IMR-90 (cell line): ENCODE data around the gene TASP1. TPM values are rescaled to one million over a fixed set of nuclear protein-coding genes. Genes with fewer than 3 reads are reported as not detected.

Source experiments
- ATAC-seq: fragments of 200-7000 bp; cut with Tn5 transposase; 2 replicates; pipeline ENCODE4 v1.9.1; 2020; ENCODE audit warnings: low read depth, mild to moderate bottlenecking, moderate library complexity
- BruUV-seq: library from RNA; stranded (reverse); fragments of 400-500 nt; replicated peaks from 2 replicates; lab custom pipeline; 2021; lab: Mats Ljungman, UMichigan
- CTCF ChIA-PET: fragments of 300-600 bp; formaldehyde crosslinking; extraction: SDS; loops from one replicate; lab custom pipeline; 2021; ENCODE audit warnings: antibody characterized with exemption; lab: Yijun Ruan, JAX
- POLR2A ChIA-PET: fragments of 300-600 bp; sonication (Branson Sonifier 250); formaldehyde crosslinking; loops from one replicate; lab custom pipeline; 2022; ENCODE audit warnings: antibody characterized with exemption; ENCODE audit not compliant: unreplicated experiment; lab: Charles Lee
- DNase-seq: peaks from one replicate; pipeline ENCODE4 v3.0.0; 2013
- H2AFZ ChIP-seq: replicated peaks from 2 replicates; pipeline ENCODE3; 2013; ENCODE audit warnings: low read length, mild to moderate bottlenecking; ENCODE audit not compliant: poor library complexity
- H2AK5ac ChIP-seq: 2 replicates; pipeline ENCODE4 v1.6.1; 2013; ENCODE audit warnings: low read depth, low read length, inconsistent platforms
- H2AK9ac ChIP-seq: replicated peaks from 2 replicates; pipeline ENCODE3; 2013; ENCODE audit warnings: mild to moderate bottlenecking, low read depth, low read length, moderate library complexity; ENCODE audit not compliant: poor library complexity
- H2BK120ac ChIP-seq: 2 replicates; pipeline ENCODE4 v1.6.1; 2013; ENCODE audit warnings: low read depth, low read length, inconsistent platforms
- H2BK15ac ChIP-seq: 3 replicates; pipeline ENCODE4 v1.6.1; 2013; ENCODE audit warnings: low read depth, low read length, inconsistent platforms
- H2BK20ac ChIP-seq: 2 replicates; pipeline ENCODE4 v1.6.1; 2013; ENCODE audit warnings: low read depth, mild to moderate bottlenecking, inconsistent platforms, low read length, moderate library complexity
- H2BK5ac ChIP-seq: 2 replicates; pipeline ENCODE4 v1.6.1; 2013; ENCODE audit warnings: mild to moderate bottlenecking, low read depth, low read length, inconsistent platforms; ENCODE audit not compliant: poor library complexity, severe bottlenecking
- H3K14ac ChIP-seq: replicated peaks from 2 replicates; pipeline ENCODE4 v1.6.1; 2013; ENCODE audit warnings: low read depth, low read length, inconsistent platforms
- H3K18ac ChIP-seq: 2 replicates; pipeline ENCODE4 v1.6.1; 2013; ENCODE audit warnings: low read depth, low read length, control low read depth
- H3K23ac ChIP-seq: 2 replicates; pipeline ENCODE4 v1.6.1; 2013; ENCODE audit warnings: low read depth, low read length, inconsistent platforms
- H3K27ac ChIP-seq: 2 replicates; pipeline ENCODE4 v1.5.1; 2013; ENCODE audit warnings: mild to moderate bottlenecking, control low read depth, low read length; ENCODE audit not compliant: insufficient read depth
- H3K27me3 ChIP-seq: 2 replicates; pipeline ENCODE4 v1.6.1; 2013; ENCODE audit warnings: low read length; ENCODE audit not compliant: control insufficient read depth, insufficient read depth
- H3K36me3 ChIP-seq: 2 replicates; pipeline ENCODE4 v1.6.1; 2013; ENCODE audit warnings: low read length, mixed read lengths; ENCODE audit not compliant: control insufficient read depth, insufficient read depth
- H3K4ac ChIP-seq: 2 replicates; pipeline ENCODE4 v1.6.1; 2013; ENCODE audit warnings: low read depth, low read length, inconsistent platforms
- H3K4me1 ChIP-seq: 2 replicates; pipeline ENCODE4 v1.6.1; 2013; ENCODE audit warnings: low read length, mixed read lengths; ENCODE audit not compliant: control insufficient read depth, insufficient read depth
- H3K4me2 ChIP-seq: 2 replicates; pipeline ENCODE4 v1.6.1; 2013; ENCODE audit warnings: low read depth, mild to moderate bottlenecking, control low read depth, low read length, moderate library complexity
- H3K4me3 ChIP-seq: 2 replicates; pipeline ENCODE4 v1.5.1; 2013; ENCODE audit warnings: low read depth, mild to moderate bottlenecking, control low read depth, low read length, moderate library complexity; ENCODE audit not compliant: insufficient read depth
- H3K56ac ChIP-seq: 2 replicates; pipeline ENCODE4 v1.6.1; 2013; ENCODE audit warnings: low read length, inconsistent platforms; ENCODE audit not compliant: insufficient read depth; ENCODE audit errors: extremely low read depth
- H3K79me1 ChIP-seq, 2 experiments: 2 replicates each; pipeline ENCODE4 v1.6.1; 2013; ENCODE audit warnings: low read length in 2 of 2, inconsistent platforms in 1 of 2, low read depth in 1 of 2
- H3K9ac ChIP-seq: 2 replicates; pipeline ENCODE4 v1.6.1; 2013; ENCODE audit warnings: low read depth, low read length, control low read depth
- H3K9me1 ChIP-seq: 2 replicates; pipeline ENCODE4 v1.6.1; 2013; ENCODE audit warnings: low read length, inconsistent platforms; ENCODE audit not compliant: insufficient read depth
- H3K9me3 ChIP-seq: 2 replicates; pipeline ENCODE4 v1.6.1; 2013; ENCODE audit warnings: low read length; ENCODE audit not compliant: control insufficient read depth, insufficient read depth
- H4K20me1 ChIP-seq: 2 replicates; pipeline ENCODE4 v1.6.1; 2013; ENCODE audit warnings: low read length, inconsistent platforms; ENCODE audit not compliant: insufficient read depth
- H4K5ac ChIP-seq: 2 replicates; pipeline ENCODE4 v1.6.1; 2013; ENCODE audit warnings: mild to moderate bottlenecking, low read depth, low read length, control low read depth
- H4K8ac ChIP-seq, 2 experiments: 2 replicates each; pipeline ENCODE4 v1.6.1; 2013; ENCODE audit warnings: low read depth in 2 of 2, low read length in 2 of 2, control low read depth in 1 of 2, inconsistent platforms in 1 of 2
- H4K91ac ChIP-seq: 2 replicates; pipeline ENCODE4 v1.6.1; 2013; ENCODE audit warnings: low read depth, low read length, inconsistent platforms; ENCODE audit not compliant: insufficient read depth
- BHLHE40 ChIP-seq: fragments of 150-350 bp; IDR thresholded peaks from 2 replicates; pipeline ENCODE4 v1.6.1; 2016; ENCODE audit warnings: mild to moderate bottlenecking, low read depth, low read length
- CEBPB ChIP-seq: IDR thresholded peaks from 2 replicates; pipeline ENCODE4 v1.6.1; 2012; ENCODE audit warnings: low read depth, low read length, improper control_type of control experiment
- CHD1 ChIP-seq: IDR thresholded peaks from 2 replicates; pipeline ENCODE4 v1.6.1; 2012; ENCODE audit warnings: low read depth, low read length, improper control_type of control experiment
- ELK1 ChIP-seq: fragments of 150-350 bp; IDR thresholded peaks from 2 replicates; pipeline ENCODE4 v1.6.1; 2016; ENCODE audit warnings: low read depth, mild to moderate bottlenecking, low read length, moderate library complexity, borderline replicate concordance
- FOS ChIP-seq: fragments of 150-350 bp; IDR thresholded peaks from 2 replicates; pipeline ENCODE4 v1.6.1; 2016; ENCODE audit warnings: low read depth, low read length
- MAFK ChIP-seq: IDR thresholded peaks from 2 replicates; pipeline ENCODE4 v1.6.1; 2012; ENCODE audit warnings: low read depth, low read length, improper control_type of control experiment
- MAZ ChIP-seq: IDR thresholded peaks from 2 replicates; pipeline ENCODE4 v1.6.1; 2012; ENCODE audit warnings: low read depth, mild to moderate bottlenecking, low read length, improper control_type of control experiment, moderate library complexity, borderline replicate concordance
- MXI1 ChIP-seq: IDR thresholded peaks from 2 replicates; pipeline ENCODE4 v1.6.1; 2012; ENCODE audit warnings: low read depth, mild to moderate bottlenecking, low read length, moderate library complexity, borderline replicate concordance
- POLR2A ChIP-seq: IDR thresholded peaks from 2 replicates; pipeline ENCODE4 v1.6.1; 2012; ENCODE audit warnings: mild to moderate bottlenecking, low read depth, low read length
- RAD21 ChIP-seq: IDR thresholded peaks from 2 replicates; pipeline ENCODE4 v1.6.1; 2012; ENCODE audit warnings: low read length, improper control_type of control experiment
- RFX5 ChIP-seq: IDR thresholded peaks from 2 replicates; pipeline ENCODE4 v1.8.0; 2012; ENCODE audit warnings: low read depth, mild to moderate bottlenecking, low read length, moderate library complexity
- SMC3 ChIP-seq: fragments of 150-350 bp; IDR thresholded peaks from 2 replicates; pipeline ENCODE4 v1.6.1; 2016; ENCODE audit warnings: low read depth, mild to moderate bottlenecking, antibody characterized with exemption, low read length, moderate library complexity
- WGBS, 2 experiments: methylation state at CpG; one replicate each; pipeline versions ENCODE4 v1.1.5 to v1.1.7; 2013; ENCODE audit warnings: missing lambda C conversion rate in 2 of 2; ENCODE audit not compliant: insufficient read length in 1 of 2; ENCODE audit errors: extremely low coverage in 2 of 2; 5-methylcytosine and 5-hydroxymethylcytosine counted together
- dilution Hi-C: fragments of 300-500 bp; cut with HindIII; formaldehyde crosslinking; loops from one replicate; pipeline ENCODE4 v1.14.3; 2018; ENCODE audit warnings: low sequenced_read_pairs; ENCODE audit not compliant: unreplicated experiment
- in situ Hi-C: fragments of 300-500 bp; cut with MboI; formaldehyde crosslinking; loops from 3 replicates; pipeline ENCODE4 v1.14.3; 2019; ENCODE audit warnings: low sequenced_read_pairs, inconsistent platforms, mixed read lengths
- intact Hi-C: fragments of 100-400 bp; cut with micrococcal nuclease; formaldehyde crosslinking; loops from 2 replicates; pipeline ENCODE4 v1.10.0; 2022
- polyA plus RNA-seq, 3 experiments: library from polyadenylated mRNA; depleted of rRNA; stranded (reverse); fragments of >200 nt; gene quantifications; 2 replicates each; pipeline ENCODE4 v1.2.3, GENCODE V29; 2012; ENCODE audit warnings: low replicate concordance in 1 of 3
- total RNA-seq: library from RNA; depleted of rRNA; stranded (reverse); fragments of >200 nt; gene quantifications from 2 replicates; pipeline ENCODE4 v1.2.3, GENCODE V29; 2012
- TF ChIP-seq, protein P1 (sequence below): fragments of 150-350 bp; IDR thresholded peaks from 2 replicates; pipeline ENCODE4 v1.6.1; 2017; ENCODE audit warnings: mild to moderate bottlenecking, antibody characterized with exemption, low read length, low read depth
- TF ChIP-seq, protein P2 (sequence below): conservative IDR thresholded peaks from 2 replicates; pipeline ENCODE4 v1.5.1; 2012; ENCODE audit warnings: mild to moderate bottlenecking, low read depth, low read length, improper control_type of control experiment

Gene TASP1
- total and polyA plus RNA-seq, 2 of the 4 experiments (the other 2 are of a cell fraction): 3.9 to 7.9 TPM

DNA sequence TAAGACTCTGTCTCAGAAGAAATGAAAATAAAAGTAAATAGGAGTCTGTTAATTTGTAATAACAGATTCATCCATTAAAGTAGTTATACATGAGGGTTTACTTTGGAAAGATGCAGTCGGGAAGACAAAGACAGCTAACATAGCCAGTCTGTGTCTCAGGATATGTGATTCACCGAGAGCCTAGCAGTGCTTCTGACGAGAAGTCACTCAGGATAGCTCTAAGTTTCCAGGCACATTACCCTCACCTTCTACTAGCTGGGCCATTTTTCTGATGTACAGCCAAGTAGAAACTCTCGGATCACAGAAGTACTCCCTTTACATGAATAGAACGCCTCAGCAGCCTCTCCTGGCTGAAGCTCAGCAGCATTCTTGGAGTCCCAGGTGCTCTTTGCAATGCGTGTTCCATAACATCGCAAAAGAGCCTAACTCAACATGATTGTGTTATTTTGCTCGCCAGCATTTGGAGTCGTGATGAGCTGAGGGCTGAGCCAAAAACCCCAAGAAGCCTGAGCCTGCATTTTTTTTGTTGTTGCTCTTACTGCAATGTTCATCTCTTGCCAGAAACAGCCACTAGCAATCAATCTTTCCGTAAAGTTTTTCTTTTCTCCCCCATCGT, 22.4 kb upstream of the TASP1 start:
- Histone ChIP-seq H4K8ac (no peak overlapping the region), H4K91ac (no peak overlapping the region), H3K36me3 (no peaks in the 10 kb centered on the region), H3K9me1 (no peaks in the 10 kb centered on the region), H3K23ac (no peak overlapping the region), H2AK5ac (no peak overlapping the region), H3K4ac (no peak overlapping the region), H3K14ac (no peak overlapping the region), H4K5ac (no peak overlapping the region), H2BK20ac (no peak overlapping the region), H3K18ac (no peak overlapping the region), H3K27me3 (peaks cover 3% of the 10 kb centered on the region; the same call in 1 of the 2 replicates), H3K4me1 (no peaks in the 10 kb centered on the region), H2AFZ (no peak overlapping the region), H3K56ac (no peak overlapping the region), H3K9ac (no peak overlapping the region), H3K4me3 (no peak overlapping the region), H2BK120ac (no peak overlapping the region), H2AK9ac (no peak overlapping the region), H4K20me1 (no peaks in the 10 kb centered on the region), H3K4me2 (peak overlapping the region; percentile 30; the same call in 1 of the 2 replicates), H2BK15ac (no peak overlapping the region), H3K79me1 (no peaks in the 10 kb centered on the region), H2BK5ac (no peak overlapping the region), H3K27ac (no peak overlapping the region), H3K9me3 (no peaks in the 10 kb centered on the region)
- intact Hi-C loops (no loop called here), dilution Hi-C loops (no loop called here), in situ Hi-C loops (no loop called here)
- DNase-seq: no peak
- 17% methylated on average over 2 of the region's 11 CpGs; no CpG with 5 or more reads in 1 of the 2 experiments for WGBS, 2 experiments
- BruUV-seq: no TSS peak
- ChIA-PET CTCF (no interaction called here), POLR2A (no interaction called here)
- ATAC-seq: peak; percentile 46
- TF ChIP-seq RAD21 (no peak), CHD1 (no peak), RFX5 (no peak), POLR2A (no peak), MAZ (no peak), BHLHE40 (no peak), SMC3 (no peak), MAFK (no peak), FOS (no peak), ELK1 (no peak), MXI1 (no peak), CEBPB (no peak)
- TF ChIP-seq, protein P1, sequence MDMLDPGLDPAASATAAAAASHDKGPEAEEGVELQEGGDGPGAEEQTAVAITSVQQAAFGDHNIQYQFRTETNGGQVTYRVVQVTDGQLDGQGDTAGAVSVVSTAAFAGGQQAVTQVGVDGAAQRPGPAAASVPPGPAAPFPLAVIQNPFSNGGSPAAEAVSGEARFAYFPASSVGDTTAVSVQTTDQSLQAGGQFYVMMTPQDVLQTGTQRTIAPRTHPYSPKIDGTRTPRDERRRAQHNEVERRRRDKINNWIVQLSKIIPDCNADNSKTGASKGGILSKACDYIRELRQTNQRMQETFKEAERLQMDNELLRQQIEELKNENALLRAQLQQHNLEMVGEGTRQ: no peak
- TF ChIP-seq, protein P2, sequence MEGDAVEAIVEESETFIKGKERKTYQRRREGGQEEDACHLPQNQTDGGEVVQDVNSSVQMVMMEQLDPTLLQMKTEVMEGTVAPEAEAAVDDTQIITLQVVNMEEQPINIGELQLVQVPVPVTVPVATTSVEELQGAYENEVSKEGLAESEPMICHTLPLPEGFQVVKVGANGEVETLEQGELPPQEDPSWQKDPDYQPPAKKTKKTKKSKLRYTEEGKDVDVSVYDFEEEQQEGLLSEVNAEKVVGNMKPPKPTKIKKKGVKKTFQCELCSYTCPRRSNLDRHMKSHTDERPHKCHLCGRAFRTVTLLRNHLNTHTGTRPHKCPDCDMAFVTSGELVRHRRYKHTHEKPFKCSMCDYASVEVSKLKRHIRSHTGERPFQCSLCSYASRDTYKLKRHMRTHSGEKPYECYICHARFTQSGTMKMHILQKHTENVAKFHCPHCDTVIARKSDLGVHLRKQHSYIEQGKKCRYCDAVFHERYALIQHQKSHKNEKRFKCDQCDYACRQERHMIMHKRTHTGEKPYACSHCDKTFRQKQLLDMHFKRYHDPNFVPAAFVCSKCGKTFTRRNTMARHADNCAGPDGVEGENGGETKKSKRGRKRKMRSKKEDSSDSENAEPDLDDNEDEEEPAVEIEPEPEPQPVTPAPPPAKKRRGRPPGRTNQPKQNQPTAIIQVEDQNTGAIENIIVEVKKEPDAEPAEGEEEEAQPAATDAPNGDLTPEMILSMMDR: no peak
